Subcutaneous preadipocyte (primary cell): Measurements from ENCODE around the gene IFI16. TPM values are rescaled to one million over a fixed set of nuclear protein-coding genes. Genes with fewer than 3 reads are reported as not detected.

Experiments used
- total RNA-seq: library from RNA; depleted of rRNA; stranded (reverse); fragments of >200 nt; gene quantifications from 2 replicates; pipeline ENCODE4 v1.2.3, GENCODE V29; 2012

The IFI16 gene
- total RNA-seq, result 115 and 149 TPM in 2 replicates

DNA sequence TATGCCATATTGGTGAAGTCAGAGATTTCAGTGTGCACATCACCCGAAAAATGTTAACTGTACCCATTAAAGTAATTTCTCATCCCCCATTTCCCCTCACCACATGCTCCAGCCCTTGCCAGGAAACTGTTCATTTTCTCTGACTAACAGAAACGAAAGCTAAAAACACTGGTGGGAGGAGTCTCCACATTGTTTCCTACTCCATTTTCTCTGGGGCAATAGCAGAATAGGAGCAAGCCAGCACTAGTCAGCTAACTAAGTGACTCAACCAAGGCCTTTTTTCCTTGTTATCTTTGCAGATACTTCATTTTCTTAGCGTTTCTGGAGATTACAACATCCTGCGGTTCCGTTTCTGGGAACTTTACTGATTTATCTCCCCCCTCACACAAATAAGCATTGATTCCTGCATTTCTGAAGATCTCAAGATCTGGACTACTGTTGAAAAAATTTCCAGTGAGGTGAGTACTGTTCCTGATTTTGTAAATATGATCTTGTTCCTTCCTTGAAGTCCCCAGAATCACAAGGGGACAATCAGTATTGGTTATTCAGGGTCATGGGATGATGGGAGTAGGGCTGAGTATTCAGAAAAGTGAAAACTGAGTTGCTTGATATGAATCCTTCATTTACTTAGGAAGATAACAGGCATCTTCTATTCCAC lies at the start of gene IFI16:
TSS of gene IFI16 (plus strand) at position 204 of the 658 bp plus-strand sequence. CDS start 4,774 bp downstream, outside the sequence.

DNA sequence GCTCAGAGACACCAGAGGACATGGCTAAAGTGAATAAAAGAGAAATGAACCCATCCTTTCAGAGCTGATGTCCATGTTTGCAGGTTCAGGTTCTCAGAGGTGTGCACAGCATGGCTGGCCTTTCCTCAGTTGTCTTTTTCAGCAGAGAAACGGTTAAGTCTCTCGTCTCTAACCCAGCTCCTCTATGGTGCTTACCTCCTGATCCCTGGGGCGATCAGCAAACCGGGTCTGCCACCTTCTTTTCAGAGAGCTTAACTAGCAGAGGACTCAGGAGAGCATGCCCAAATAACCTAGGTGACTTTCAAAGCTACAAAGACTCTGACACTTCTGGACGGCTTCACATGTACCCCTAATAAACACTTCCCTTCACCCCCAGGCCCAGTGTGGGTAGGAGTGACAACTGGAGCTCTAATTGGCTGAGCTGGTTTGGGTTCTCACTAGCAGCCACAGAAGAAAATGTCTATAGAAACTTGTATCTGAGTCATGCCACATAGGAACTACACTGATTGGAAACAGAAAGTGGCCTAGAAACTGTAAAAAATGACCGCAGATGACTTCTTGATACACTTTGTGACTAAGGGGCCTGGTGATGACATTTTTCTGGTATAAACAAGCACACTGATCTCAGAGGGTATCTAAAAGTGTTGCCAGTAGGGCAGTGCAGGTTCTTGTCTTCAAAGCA lies 66.9 kb downstream of the IFI16 start, which contains the start of gene AIM2:
TSS of gene AIM2 (minus strand) at position 329 of the 682 bp plus-strand sequence. CDS start 3,267 bp downstream, outside the sequence.

Other genes starting within 250 kb of the IFI16 start
- not detected in 2 replicates for gene OR6N1, start 237.7 kb upstream of the IFI16 start, total RNA-seq
- not detected in 2 replicates for gene OR6N2, start 228.7 kb upstream of the IFI16 start, total RNA-seq
- not detected in 2 replicates for gene MNDA, start 178.6 kb upstream of the IFI16 start, total RNA-seq
- 0.20 and 2.6 TPM in 2 replicates for gene PYHIN1, start 78.4 kb upstream of the IFI16 start, total RNA-seq
- 1.8 and 2.7 TPM in 2 replicates for gene AIM2, start 66.9 kb downstream of the IFI16 start, total RNA-seq
- gene CADM3, start 161.7 kb downstream of the IFI16 start, total RNA-seq, result 0.20 and 1.1 TPM in 2 replicates
- gene ACKR1, start 195.0 kb downstream of the IFI16 start, total RNA-seq, result not detected in 2 replicates